Stimulated activated CD8-positive, alpha-beta memory T cell treated with anti-CD3 and anti-CD28 coated beads, Interleukin-7, amount 100 ng/mL, for 1 hour (primary cell): ENCODE results near the gene DIS3.
"Not testable (repeated sequence)": the region's sequence is repeated elsewhere in the genome, so short reads cannot be mapped to it uniquely, and the experiment has no call there.

ENCODE experiments used
- DNase-seq, 2 donors: peaks; one replicate each; pipeline ENCODE4 v3.0.0-alpha.2; 2020; ENCODE audit warnings: low read depth in 2 of 2

Gene DIS3, protein sequence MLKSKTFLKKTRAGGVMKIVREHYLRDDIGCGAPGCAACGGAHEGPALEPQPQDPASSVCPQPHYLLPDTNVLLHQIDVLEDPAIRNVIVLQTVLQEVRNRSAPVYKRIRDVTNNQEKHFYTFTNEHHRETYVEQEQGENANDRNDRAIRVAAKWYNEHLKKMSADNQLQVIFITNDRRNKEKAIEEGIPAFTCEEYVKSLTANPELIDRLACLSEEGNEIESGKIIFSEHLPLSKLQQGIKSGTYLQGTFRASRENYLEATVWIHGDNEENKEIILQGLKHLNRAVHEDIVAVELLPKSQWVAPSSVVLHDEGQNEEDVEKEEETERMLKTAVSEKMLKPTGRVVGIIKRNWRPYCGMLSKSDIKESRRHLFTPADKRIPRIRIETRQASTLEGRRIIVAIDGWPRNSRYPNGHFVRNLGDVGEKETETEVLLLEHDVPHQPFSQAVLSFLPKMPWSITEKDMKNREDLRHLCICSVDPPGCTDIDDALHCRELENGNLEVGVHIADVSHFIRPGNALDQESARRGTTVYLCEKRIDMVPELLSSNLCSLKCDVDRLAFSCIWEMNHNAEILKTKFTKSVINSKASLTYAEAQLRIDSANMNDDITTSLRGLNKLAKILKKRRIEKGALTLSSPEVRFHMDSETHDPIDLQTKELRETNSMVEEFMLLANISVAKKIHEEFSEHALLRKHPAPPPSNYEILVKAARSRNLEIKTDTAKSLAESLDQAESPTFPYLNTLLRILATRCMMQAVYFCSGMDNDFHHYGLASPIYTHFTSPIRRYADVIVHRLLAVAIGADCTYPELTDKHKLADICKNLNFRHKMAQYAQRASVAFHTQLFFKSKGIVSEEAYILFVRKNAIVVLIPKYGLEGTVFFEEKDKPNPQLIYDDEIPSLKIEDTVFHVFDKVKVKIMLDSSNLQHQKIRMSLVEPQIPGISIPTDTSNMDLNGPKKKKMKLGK

DNA sequence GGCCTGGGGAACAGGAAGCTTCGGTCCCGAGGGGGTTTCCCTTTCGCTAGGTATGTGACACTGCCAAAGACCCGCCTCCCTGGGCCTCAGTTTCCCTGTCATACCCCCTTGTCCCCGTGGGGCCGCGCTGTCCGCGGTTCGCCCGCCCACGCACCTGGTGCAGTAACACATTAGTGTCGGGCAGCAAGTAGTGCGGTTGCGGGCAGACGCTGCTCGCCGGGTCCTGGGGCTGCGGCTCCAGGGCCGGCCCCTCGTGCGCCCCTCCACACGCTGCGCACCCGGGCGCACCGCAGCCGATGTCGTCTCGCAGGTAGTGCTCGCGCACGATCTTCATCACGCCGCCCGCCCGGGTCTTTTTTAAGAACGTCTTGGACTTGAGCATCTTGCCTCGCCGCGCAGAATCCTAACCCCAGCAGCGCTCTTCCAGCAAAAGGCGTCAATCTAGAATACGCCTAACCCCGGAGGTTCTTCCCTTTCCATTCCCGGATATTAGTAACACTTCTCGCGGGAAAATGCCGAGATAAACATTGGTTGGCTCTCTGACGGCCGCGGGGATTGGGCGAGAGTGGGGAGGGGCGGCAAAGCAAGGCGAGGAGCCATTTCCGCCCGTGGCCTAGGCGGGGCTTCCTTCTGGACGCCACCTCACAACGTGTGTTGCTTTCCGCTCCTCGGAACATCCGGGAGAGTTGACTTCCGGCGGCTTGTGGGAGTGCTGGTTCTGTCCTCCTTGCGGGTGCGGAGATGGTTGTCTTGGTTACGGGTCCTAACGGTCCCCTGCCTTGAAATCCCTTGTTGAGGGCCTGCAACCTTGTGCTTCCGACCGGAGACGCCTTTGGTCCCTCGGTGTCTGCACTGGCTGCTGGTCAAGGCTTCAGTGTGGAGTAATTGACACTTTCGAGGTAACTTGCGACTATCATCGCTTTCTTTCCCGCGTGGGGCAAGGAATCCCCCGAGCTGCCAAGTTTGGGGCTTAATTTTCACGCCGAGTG, at the start of gene DIS3, which contains the start of gene PIBF1:
DIS3 (minus strand) TSS at position 450 of the 989 bp plus-strand sequence; CDS start at position 382, 68 bp downstream.
PIBF1 (plus strand) TSS at position 683 of the 989 bp plus-strand sequence. CDS start 1,337 bp downstream, outside the sequence.
- peak; percentile 87 to 89 for DNase-seq

DNA sequence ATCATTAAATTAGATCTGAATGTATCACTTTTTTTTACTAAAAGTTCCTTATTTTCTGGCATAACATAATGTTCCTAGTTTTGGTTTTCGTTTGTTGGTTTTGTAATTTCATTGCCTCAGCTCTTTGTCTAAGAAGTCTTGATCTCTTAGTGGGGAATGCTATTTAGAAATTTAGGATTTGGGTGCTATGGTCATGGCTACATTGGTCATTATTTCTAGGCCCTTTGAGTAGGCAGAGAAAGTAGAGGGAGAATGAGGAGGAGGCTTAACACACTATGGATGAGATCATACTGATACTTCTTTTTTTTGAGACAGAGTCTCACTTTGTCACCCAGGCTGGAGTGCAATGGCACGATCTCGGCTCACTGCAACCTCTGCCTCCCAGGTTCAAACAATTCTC, 42.0 kb upstream of the DIS3 start:
- no peak for DNase-seq

DNA sequence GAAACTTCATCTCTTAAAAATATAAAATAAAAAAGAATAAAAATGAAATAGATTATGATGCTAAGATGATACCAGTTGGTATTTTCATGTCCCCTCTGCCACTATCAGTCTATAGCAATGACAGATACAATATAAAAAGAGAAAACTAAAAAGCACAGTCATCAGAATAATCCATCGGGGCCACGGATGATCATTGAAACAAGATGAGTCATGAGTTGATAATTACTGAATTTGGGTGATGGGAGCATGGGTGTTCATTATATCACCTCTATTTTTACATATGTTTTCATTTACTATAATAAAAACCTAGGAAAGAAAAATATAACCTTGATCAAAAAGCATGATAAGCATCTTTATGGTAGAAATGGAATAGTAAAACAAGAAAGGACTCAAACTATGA, 41.4 kb upstream of the DIS3 start:
- no peak for DNase-seq

DNA sequence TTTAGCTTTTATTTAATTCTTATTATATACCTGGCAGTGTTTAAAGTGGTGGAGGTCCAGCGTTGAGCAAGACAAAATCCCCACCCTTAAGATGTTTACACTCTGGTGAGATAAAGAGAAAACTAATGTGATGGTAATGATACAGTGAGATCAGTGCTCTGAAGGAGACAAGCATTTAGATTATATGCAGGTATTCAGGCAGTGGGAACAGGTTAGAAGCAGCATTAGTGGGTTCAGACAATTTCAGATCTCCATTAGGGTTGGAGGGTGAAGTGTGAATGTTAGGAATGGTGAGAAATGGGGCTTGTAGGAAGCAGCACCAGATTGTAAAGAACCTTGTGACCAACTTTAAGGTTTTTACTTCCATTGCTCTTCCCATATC, 39.2 kb upstream of the DIS3 start:
- no peak for DNase-seq

DNA sequence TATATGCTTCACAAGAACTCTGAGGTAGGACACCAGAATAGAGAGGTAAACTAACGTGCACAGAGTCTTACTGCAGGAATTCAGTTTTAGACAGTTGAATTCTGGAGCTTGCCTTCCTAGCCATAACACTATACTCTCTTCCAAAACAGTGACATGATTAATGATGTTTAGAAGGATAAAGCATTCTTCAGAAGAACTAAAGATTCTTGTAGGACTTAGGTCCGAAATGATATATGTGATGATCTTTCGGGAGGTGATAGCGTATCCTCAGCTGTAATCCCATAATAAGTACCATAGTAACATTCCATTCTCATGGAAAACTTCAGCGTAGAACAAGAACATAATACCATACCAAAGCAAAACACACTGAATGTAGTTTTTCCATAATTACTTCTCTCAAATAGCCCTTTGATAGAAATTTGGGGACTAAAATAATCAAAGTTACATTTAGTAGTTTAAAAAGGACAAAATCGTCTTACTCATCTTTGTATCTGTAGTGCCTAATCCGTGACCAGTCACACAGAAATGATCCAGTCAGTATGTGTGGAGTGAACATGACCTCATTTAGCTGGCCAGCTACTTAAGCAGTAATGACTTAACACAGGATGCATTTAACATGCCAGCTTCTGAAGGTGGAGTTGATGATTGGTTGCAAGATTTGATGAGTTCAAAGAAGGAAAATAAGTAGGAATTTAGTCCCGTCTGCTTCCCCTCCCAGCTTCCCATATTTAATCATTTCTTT, 38.6 kb upstream of the DIS3 start:
- no peak for DNase-seq

DNA sequence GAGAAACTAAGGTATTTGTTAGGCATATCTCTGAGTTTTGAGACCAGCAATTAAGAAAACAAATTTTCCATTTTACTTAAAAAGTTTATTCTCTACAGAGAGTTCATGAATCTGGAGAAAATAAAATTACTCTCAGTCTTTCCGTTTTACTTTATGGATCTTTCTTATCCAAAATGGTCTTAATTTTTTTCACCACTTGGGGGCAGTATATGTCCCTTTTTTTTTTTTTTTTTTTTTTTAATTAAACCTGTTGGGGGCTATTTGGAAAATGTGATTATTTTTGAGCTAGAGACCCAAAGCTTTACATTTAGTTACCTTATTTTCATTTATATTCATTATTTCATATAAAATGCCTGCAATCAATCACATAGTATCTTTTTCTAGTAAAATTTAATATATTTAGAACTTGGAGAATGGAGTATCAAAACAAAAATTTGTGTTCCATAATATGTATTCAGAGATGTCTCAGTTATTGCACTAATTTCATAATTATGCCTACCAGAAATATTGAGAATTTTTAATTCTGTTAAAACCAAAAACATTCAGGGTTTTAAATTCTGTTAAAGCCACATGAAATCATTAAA, 27.3 kb upstream of the DIS3 start:
- no peak for DNase-seq

DNA sequence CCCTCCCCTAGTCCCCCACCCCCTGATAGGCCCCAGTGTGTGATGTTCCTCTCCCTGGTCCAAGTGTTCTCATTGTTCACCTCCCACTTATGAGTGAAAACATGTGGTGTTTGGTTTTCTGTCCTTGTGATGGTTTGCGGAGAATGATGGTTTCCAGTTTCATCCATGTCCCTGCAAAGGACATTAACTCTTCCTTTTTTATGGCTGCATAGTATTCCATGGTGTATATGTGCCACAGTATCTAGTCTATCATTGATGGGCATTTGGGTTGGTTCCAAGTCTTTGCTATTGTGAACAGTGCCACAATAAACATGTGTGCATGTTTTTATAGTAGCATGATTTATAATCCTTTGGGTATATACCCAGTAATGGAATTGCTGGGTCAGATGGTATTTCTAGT, 24.8 kb upstream of the DIS3 start:
- not testable (repeated sequence) for DNase-seq

DNA sequence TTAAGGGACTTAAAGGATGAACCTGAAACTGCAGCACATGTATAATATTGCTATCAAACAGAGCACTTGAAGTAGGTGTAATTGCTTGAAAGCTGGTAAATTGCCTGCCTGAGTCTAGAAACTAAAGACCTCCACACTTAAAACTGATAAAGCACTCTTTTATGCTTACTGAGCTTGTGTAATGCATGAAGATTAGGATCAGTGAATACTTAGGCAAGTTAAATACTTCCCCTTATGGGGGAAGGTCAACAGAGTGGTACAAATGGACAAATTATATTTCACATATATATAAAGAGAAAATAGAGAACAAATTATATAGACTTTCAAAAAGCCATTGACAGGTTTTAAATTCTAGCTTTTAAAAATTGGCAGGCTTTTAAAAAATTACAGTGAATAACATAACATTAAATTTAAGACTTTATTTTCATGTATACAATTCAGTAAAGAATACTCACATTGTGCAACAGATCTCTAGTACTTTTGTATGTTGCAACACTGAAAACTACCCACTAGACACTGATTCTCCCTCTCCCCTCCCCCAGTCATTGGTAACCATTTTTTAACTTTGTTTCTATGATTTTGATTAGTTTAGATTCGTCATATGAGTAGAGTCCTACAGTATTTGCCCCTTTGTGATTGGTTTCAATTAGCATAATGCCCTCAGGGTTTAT, 24.1 kb upstream of the DIS3 start:
- DNase-seq, result no peak

DNA sequence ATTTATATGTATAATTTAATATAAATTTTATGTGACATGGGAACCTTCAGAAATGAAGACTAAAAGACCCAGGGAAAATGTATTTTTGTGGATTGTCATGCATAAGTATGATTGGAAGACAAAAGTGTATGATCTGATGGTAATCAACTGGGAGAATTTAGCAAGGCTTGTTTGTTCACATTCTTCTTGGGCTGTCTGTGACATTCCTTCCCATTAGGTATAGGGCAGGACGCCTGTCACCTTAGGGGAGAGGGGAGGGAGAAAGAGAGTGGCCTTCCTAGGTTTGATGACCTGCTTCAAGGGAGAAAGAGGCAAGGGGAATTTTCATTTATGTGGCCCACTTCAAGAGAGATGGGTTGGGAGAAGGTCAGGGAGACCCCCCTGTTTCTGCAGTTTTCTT, 22.6 kb upstream of the DIS3 start:
- no peak for DNase-seq

DNA sequence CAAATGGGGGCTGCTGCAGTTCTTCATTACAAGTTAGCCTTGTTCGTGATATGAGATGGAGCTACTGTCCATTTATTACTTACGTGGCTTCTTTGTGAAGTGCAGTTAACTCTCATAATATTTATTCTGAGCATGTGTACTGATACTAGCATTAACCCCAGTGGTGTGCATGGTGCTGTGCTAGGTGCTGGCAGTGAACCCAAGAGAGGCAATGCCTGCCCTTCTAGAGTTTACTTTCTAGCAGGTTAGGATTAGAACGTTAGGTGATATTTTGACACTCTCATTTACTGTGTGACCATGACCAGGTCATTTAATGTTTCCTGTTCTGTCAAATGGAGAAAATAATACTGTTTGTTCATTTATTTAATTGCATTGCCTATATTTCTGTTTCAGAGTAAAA, 17.1 kb upstream of the DIS3 start:
- DNase-seq, result no peak

DNA sequence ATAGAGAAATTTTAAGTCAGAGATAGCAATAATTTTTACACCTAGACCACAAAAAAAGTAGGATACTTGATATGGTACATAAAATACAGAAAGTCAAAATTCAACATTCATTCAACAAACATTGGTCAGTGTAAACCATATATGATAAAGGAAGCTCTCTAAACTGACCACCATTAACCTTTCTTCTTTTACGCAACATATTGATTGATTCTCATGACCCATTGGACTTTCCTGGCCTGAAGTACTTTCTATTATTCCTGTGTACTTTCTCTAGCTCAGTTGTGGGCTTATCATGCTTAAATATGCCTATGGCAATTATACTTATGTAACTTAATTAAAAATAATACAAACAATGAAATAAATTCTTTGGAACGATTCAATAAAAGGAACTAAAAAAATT, 10.9 kb upstream of the DIS3 start:
- no peak for DNase-seq

DNA sequence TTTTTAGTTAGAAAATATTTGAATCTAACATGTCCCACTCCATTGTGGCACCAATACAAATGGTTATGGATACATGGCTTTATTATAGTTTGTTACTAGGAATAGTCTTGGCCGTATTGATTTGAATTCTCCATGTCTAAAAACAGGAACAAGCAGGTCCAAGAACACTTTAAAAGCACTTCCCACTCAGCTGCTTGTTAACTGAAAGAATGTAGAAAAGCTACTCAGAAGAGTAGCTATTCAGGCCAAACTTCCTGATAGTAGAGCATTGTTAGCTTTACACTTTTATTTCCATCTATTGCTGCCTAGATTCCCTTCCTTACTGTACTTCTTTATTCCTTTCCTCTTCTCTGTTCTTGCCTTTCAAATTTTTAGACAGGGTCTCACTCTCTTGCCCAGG, 7.1 kb upstream of the DIS3 start:
- no peak for DNase-seq

DNA sequence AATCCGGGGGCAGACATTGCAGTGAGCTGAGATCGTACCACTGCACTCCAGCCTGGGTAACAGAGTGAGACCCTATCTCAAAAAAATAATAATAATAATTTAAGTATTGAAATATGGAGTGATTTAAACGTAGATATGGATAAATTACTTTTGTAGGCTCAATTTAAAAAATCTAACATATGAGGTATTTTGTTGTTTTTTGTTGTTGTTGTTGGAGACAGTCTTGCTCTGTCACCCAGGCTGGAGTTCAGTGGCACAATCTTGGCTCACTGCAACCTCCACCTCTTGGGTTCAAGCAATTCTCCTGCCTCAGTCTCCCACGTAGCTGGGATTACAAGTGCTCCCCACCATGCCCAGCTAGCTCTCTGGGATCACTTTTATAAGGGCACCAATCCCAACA, 3.0 kb upstream of the DIS3 start:
- not testable (repeated sequence) for DNase-seq

DNA sequence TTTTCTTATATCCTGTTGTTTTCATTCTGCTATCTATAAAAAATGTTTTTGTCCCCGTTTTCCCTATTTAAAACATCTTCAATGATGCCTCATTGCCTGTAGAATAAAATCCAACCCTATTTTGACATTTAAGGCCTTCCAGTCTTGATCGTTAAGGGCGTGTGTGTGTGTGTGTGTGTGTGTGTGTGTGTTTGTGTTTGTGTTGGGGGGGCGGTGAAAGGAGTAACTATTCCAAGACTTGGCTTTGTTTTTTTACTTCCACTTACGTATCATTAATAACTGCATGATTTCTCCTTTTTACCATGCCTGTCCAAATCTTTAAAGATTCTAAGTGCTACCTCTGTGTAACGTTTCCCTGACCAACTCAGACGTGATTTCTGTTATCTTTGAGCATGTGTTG, 1.0 kb upstream of the DIS3 start:
- DNase-seq, result no peak

DNA sequence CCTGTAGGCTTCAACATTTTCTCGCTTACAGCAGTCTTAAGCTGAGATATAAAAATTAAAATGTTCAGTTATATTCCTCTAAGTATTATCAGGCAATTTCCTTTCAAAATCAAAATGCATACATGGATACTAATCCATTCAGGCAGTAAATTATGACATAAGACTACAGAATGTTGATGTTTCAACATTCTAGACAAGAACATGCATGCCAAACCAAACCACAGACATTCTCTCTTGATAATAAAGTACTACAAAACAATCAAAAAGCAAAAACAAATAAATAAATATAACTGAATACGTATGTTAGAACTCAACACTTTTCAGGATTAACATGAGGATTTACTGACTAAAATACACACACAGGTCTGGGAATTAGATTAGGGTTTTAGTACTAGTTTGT, 7.7 kb downstream of the DIS3 start:
- no peak for DNase-seq

DNA sequence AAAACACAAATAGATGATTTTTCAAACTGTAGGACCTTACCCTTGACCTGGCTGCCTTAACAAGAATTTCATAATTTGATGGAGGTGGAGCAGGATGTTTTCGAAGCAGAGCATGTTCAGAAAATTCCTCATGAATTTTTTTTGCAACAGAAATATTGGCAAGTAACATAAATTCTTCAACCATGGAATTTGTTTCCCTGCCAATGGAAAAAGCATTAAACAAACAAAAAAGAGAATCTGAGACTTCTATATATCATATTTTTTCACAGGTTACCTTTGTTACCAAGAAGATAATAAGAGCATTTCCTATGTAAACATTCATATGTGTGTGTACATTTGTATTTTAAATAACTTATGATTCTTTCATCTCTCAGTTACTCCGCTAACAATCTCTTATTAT, 18.3 kb downstream of the DIS3 start:
- no peak for DNase-seq

DNA sequence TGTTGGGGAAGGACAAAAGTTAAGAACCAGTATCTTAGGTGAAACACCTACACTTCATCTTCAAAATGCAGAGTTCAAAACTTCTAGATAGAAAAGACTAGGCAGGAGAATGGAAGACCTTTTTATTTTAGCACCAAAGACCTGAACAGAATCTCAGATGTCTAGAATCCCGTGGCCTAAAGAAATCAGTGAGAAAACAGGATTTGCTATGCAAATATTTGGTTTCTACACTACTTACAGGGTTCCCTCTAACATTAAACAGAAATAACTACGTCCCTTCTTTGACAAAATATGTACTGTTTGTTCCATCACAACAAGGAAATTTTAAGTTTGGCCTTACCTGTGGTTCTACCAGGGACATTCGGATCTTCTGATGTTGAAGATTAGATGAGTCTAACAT, 21.5 kb downstream of the DIS3 start:
- DNase-seq, result no peak

DNA sequence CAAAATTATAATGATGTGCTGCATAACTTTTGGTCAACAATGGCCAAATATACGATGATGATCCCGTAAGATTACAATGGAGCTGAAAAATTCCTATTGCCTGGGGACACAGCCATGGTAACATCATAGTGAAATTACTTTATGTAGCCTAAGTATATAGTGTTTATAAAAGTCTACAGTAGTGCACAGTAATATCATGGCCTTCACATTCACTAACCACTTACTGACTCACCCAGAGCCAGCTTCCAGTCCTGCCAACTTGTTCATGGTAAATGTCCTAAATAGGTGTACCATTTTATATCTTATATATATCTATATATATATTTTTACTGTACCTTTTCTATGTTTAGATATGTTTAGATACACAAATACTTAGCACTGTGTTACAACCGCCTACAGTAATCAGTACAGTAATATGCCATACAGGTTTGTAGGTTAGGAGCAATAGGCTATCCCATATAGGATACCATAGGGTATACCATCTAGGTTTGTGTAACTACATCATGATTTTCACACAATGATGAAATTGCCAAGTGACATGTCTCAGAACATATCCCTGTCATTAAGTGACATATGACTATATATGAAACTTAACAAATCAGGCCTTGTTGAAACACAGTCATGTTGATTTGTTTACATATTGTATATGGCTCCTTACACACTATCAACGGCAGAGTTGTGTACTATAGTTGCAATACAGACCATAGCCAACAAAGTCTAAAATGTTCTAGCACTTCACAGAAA, 23.7 kb downstream of the DIS3 start:
- DNase-seq, result no peak

DNA sequence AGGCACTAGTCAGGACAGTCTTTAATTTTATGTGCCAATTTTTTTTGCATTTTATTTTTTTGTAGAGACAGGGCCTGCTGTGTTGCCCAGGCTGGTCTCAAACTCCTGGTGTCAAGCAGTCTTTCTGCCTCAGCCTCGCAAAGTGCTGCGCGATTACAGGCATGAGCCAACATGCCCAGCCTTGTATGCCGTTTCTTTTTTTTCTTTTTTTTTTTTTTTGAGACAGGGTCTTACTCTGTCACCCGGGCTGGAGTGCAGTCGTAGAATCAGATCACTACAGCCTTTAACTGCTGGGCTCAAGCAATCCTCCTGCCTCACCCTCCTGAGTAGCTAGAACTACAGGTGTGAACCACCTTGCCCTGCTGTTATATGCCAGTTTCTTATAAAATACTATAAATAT, 27.6 kb downstream of the DIS3 start:
- no peak for DNase-seq
